Measurements from ENCODE around the gene SH3PXD2A. TPM values are rescaled to one million over a fixed set of nuclear protein-coding genes. Genes with fewer than 3 reads are reported as not detected.

The SH3PXD2A gene
- total and polyA plus RNA-seq, 9 of the 15 experiments (the other 6 are each of a cell fraction or from before 2014, with no cell fraction given): 0.41 to 9.3 (median 2.5) TPM

DNA sequence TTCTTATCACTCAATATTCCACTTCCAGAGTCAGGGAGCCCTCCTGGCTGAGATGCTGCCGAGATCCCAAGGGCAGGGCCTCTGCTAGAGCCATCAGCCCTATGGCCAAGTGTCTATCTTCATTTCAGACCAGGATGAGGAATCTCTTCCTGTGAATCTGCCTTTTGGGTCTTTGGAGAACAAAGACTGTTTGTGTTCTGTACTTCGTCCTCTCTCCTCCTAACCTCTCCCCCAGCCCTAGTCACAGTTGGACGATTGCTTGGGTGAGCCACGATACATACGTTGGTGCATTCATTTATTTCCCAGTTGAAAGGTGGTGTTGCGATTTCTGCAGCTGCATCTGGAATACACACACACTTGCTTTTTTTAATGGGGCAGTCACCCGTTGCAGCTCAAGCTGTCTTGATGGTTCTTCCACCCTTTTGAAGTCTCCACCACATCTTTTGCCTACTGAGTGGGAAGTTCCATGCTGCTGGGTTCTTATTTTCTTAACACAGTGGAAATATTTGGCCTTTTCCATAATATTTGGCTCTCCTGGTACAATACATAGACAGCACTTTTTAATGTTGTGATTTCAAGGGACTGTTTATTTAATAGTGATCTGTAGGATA, 26.7 kb downstream of the SH3PXD2A start:
- POLR2A ChIA-PET: interaction anchor here (1.7 kb wide), 1 partner anchor 14 kb away, joined by 4 read pairs; no protein-coding TSS in a partner anchor
- no peak overlapping the region for H3K27ac ChIP-seq (ENCODE audit: extremely low read depth, low read depth, low read length)

More for the DNA sequence above, 26.7 kb downstream of the SH3PXD2A start:
- Histone ChIP-seq H3K9me3 (replicated peaks; ENCODE audit: control insufficient read depth, insufficient read depth, low read depth, low read length) (peaks cover 3% of the 10 kb centered on the region; the same call in 1 of the 2 replicates), H3K27me3 (ENCODE audit: control insufficient read depth in 2 of 2, insufficient read depth in 2 of 2, low read length in 2 of 2) (peaks cover 5 to 39% of the 10 kb centered on the region in 2 experiments; a peak in 4 of 5 replicates), H2AFZ (ENCODE audit: low read depth, low read length) (no peak overlapping the region), H3K9ac (ENCODE audit: insufficient read depth in 1 of 2, low read depth in 2 of 2, low read length in 2 of 2) (no peak overlapping the region), H3K4me1 (replicated peaks in 1 of 2; ENCODE audit: control insufficient read depth in 2 of 2, insufficient read depth in 2 of 2, low read length in 2 of 2) (no peaks in the 10 kb centered on the region; a peak in 2 of 5 replicates), H3K79me2 (ENCODE audit: control insufficient read depth, insufficient read depth, low read length) (no peaks in the 10 kb centered on the region), H3K4me3 (no peak overlapping the region), H4K20me1 (replicated peaks; ENCODE audit: control insufficient read depth, insufficient read depth, low read length) (no peaks in the 10 kb centered on the region), H3K9me1 (ENCODE audit: control insufficient read depth, insufficient read depth, low read length) (no peaks in the 10 kb centered on the region), H3K4me2 (ENCODE audit: insufficient read depth, low read length) (no peak overlapping the region), H3K36me3 (ENCODE audit: control insufficient read depth, insufficient read depth, low read length) (no peaks in the 10 kb centered on the region)
- in situ Hi-C loops (cut with MboI) (no loop called here), intact Hi-C loops (cut with micrococcal nuclease) (no loop called here)
- WGBS (ENCODE audit: insufficient coverage, low coverage, missing lambda C conversion rate): 2% methylated on average over 6 of the region's 7 CpGs
- CTCF ChIA-PET (ENCODE audit: low intra/inter-chr PET ratio): no interaction called here
- BruUV-seq (replicated peaks): no TSS peak
- TF ChIP-seq, protein P1, sequence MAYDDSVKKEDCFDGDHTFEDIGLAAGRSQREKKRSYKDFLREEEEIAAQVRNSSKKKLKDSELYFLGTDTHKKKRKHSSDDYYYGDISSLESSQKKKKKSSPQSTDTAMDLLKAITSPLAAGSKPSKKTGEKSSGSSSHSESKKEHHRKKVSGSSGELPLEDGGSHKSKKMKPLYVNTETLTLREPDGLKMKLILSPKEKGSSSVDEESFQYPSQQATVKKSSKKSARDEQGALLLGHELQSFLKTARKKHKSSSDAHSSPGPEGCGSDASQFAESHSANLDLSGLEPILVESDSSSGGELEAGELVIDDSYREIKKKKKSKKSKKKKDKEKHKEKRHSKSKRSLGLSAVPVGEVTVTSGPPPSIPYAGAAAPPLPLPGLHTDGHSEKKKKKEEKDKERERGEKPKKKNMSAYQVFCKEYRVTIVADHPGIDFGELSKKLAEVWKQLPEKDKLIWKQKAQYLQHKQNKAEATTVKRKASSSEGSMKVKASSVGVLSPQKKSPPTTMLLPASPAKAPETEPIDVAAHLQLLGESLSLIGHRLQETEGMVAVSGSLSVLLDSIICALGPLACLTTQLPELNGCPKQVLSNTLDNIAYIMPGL (CRISPR knock-in tag; IDR thresholded peaks at IDR 0.05): no peak
- TF ChIP-seq PKNOX1 (IDR thresholded peaks at IDR 0.05): no peak
- TF ChIP-seq BHLHE40 (IDR thresholded peaks at IDR 0.05; ENCODE audit: low read length): no peak
- no peak for TF ChIP-seq PTTG1 (tag; IDR thresholded peaks at IDR 0.05; ENCODE audit: low read depth)
- no peak for TF ChIP-seq ZNF347 (CRISPR knock-in tag; IDR thresholded peaks at IDR 0.05; ENCODE audit: low read depth)
- TF ChIP-seq ZNF24 (IDR thresholded peaks at IDR 0.05): no peak
- TF ChIP-seq ZNF134 (CRISPR knock-in tag; conservative IDR thresholded peaks at IDR 0.05): no peak
- no peak for TF ChIP-seq ADNP (tag; IDR thresholded peaks at IDR 0.05)
- no peak for TF ChIP-seq E2F6 (IDR thresholded peaks at IDR 0.05; ENCODE audit: borderline replicate concordance in 1 of 2, extremely low read depth in 1 of 2, insufficient read depth in 1 of 2, insufficient read length in 1 of 2, low read depth in 1 of 2, low read length in 1 of 2, poor library complexity in 1 of 2, severe bottlenecking in 1 of 2)
- TF ChIP-seq PCBP1 (IDR thresholded peaks at IDR 0.05; ENCODE audit: low read depth, low read length, poor library complexity, severe bottlenecking): no peak
- no peak for TF ChIP-seq KLF10 (CRISPR knock-in tag; IDR thresholded peaks at IDR 0.05)
- FAIRE-seq (no peak), ATAC-seq (no peak), DNase-seq (ENCODE audit: extremely low read depth in 1 of 4, low spot score in 3 of 4) (no peak)

All from K562 (cell line).